Hematopoietic multipotent progenitor cell treated with erythropoietin and hydrocortisone succinate and interleukin-3 and kit ligand, for 15 days (in vitro differentiated cells): ENCODE results near the gene SLC29A3.
"Not testable (repeated sequence)": the region's sequence is repeated elsewhere in the genome, so short reads cannot be mapped to it uniquely, and the experiment has no call there.

Experiments used
- DNase-seq: peaks from one replicate; pipeline ENCODE4 v3.0.0-alpha.2; 2015; ENCODE audit warnings: low spot score

The SLC29A3 gene

DNA sequence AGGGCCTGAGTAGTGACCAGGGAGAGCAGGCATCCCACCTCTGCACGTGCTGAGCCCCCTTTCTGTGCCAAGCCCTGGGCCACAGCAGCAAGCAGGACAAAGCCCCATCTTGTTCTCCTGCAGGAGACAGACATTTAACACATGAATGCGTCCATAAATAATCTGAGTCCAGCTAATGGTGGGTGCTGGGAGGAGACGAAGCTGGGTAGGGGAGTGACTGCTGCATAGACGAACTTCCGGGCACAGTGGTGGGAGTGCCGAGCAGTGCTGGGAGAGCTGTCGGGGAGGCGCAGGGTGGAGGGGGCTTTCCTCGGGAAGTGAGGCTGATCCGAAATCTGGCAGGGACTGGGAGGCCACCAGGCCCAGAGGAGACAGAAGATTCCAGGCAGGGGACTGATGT, 35.2 kb upstream of the SLC29A3 start:
- no peak for DNase-seq

DNA sequence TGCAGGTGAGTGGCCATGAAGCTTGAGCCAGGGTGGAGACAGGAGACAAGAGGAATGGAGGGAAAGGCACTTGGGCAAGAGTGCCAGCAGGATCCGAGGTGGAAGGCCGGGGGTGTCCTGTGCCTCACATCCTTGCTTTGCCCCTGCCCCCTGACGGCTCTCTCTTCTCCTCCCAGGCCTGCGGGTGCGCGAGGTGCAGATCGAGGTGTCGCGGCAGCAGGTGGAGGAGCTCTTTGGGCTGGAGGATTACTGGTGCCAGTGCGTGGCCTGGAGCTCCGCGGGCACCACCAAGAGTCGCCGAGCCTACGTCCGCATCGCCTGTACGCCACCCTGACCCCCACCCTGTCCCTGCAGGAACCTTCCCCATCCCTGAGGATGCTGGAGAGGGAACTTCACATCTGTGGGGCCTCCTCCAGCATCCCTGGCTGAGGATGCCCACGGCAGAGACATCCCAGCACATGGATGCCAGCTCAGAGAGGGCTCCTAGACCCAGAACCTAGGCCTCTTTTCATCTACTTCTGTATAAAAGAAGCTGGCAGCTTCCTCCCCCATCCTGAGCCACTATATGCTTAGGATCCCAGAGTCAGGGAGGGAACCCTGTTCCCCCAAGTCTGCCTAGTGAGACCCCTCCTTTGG, 34.4 kb upstream of the SLC29A3 start:
- DNase-seq, result no peak

DNA sequence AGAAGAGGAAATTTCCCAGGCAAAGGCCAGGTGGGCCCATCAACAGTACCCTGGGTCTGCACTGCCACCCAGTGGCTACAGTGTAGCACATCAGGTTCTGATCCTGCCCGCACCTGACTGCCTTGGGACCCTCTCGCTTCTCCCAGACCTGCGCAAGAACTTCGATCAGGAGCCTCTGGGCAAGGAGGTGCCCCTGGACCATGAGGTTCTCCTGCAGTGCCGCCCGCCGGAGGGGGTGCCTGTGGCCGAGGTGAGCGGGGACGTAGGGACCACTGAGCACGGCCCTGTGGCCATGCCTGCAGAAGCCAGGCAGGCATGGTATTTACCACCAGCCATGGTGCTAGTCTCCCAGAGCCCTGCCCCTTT, 33.9 kb upstream of the SLC29A3 start:
- no peak for DNase-seq

DNA sequence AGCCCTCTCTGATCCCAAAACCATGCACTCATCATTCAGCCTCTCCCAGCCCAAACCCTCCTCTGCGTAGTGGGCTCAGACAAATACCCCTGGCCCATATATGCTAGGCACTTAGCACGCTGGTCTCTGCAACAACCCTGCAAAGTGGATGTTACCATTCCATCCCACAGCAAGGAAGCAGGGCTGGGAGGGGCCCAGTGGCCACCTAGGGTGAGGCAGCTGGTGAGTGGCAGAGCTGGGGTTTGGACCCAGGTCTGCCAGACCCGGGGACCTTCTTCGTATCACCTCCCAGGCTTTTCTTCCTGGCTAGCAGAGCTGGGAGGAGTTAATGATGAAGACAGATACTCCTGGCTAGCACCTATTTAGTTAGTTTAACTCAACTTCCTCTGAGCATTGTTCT, 33.1 kb upstream of the SLC29A3 start:
- DNase-seq, result no peak

DNA sequence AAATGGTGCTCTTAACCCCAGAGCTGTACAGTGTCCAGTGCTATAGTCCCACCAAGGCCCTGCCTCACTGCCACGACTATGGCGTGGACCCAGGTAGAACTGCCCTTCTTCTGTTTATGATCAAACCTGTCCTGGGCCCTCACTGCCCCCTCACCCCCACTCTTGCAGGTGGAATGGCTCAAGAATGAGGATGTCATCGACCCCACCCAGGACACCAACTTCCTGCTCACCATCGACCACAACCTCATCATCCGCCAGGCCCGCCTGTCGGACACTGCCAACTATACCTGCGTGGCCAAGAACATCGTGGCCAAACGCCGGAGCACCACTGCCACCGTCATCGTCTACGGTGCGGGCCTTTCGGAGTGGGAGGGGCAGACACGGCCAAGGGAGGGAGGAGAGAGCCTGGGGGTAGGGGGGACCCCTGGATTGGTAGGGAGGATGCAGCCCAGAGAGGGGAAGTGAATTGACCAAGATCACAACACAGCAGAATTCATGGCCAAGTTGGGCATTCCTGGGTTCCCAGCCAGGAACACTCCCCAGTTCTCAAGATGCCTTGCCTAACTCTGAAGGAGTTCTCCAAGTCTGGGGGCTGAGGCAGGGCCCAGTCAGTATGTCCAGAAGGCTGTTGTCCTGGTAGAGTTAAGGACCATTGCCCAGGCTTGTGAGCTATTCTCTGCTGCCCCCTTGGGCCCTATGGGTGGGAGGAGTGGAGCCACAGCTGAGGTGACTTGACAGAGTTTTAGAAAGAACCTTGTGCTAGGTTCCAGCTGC, 32.4 kb upstream of the SLC29A3 start:
- DNase-seq, result no peak

DNA sequence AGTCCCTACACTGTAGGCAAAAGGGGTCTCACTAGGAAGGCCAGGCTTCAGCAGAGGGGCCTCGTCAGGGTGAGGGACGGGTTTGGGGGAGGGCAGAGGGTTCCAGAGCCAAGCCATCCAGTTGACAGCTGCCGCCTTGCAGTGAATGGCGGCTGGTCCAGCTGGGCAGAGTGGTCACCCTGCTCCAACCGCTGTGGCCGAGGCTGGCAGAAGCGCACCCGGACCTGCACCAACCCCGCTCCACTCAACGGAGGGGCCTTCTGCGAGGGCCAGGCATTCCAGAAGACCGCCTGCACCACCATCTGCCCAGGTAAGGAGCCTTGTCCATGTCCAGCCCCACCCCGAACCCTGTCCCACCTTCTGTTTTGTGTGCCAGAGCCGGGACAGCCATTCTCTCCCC, 31.6 kb upstream of the SLC29A3 start:
- no peak for DNase-seq

DNA sequence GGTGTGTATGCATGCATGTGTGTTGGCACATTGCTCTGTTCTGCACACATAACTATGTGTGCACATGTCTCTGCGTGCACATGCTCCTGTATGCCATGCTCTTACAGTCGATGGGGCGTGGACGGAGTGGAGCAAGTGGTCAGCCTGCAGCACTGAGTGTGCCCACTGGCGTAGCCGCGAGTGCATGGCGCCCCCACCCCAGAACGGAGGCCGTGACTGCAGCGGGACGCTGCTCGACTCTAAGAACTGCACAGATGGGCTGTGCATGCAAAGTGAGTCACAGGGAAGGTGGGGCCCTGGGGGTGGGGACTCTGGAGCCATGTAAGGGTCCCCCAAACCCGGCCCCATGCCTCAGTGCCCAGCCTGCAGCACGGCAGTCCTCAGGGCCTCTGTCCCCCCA, 30.6 kb upstream of the SLC29A3 start:
- no peak for DNase-seq

DNA sequence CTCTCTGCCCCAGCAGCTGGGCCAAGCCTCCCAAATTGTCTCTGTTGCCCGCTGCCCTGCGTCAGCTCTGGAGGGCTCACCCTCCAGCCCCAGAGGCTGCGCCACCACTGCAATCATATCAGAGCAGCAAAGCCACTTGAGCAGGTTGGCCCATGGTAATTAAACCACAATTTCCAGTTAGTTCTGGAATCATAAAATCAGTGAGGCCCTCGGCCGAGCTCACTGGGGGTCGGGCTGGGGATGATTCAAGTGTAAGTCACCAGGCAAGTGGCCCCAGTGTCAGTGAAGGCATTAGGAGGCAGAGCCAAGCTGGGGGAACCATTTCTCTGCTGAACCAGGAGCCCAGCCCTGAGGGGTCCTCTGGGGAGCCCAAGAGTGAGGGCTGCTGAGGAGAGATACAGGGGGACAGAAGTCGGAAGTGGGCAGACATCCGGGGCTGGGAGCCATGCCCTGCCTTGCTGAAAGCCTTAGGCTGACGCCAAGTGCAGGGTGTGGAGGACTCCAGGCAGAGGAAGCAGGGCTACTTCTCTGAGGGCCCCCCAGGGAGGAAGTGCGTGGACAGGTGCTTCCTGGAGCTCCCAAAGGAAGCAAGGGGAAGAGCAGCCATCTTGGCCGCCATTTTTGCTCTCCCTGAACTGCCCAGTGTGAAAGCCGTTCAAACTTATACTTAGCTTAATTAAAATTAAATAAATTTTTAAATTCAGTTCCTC, 29.5 kb upstream of the SLC29A3 start:
- no peak for DNase-seq

DNA sequence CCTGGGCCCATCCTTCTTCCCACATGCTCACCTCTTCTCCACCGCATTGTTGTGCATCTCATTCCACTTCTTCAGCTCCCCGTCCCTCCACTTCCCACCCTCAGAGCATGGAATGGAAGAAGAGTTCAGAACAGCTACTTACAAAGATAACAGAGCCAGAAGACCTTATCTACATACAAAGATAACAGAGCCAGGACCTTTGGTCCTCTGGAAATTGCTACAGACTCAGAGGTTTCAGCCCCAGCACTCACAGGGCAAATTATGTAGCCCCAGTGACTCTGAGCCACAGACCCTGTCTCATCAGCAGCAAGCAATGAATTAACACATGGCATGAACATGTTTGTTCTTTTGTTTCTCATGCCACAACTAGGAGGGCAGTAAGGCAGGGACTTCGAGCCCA, 28.7 kb upstream of the SLC29A3 start:
- DNase-seq, result no peak

DNA sequence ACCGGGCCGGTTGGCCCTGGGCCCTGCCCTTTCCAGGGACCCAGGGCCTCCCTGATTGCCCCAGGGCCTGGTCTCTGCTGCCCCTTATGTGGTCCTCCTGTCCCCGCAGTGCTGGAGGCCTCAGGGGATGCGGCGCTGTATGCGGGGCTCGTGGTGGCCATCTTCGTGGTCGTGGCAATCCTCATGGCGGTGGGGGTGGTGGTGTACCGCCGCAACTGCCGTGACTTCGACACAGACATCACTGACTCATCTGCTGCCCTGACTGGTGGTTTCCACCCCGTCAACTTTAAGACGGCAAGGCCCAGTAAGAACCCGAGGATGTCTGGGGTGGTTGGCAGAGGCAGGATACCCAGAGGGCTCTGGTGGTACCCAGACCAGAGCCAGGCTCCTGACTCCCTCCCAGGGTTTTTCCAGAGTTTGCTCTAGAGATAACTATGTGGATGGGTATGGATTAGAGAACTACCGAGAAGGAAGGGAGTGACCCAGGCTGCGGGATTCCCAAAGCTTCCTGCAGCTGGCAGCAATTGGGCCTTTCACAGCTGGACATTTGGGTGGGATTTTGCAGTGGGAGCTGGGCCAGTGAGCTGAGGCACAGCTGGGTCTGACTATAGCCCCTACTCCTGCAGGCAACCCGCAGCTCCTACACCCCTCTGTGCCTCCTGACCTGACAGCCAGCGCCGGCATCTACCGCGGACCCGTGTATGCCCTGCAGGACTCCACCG, 28.1 kb upstream of the SLC29A3 start:
- no peak for DNase-seq

DNA sequence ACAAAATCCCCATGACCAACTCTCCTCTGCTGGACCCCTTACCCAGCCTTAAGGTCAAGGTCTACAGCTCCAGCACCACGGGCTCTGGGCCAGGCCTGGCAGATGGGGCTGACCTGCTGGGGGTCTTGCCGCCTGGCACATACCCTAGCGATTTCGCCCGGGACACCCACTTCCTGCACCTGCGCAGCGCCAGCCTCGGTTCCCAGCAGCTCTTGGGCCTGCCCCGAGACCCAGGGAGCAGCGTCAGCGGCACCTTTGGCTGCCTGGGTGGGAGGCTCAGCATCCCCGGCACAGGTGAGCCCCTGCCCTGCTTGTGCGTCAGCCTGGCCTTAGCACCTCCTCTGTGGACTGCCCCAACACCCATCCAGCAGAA, 27.5 kb upstream of the SLC29A3 start:
- no peak for DNase-seq

DNA sequence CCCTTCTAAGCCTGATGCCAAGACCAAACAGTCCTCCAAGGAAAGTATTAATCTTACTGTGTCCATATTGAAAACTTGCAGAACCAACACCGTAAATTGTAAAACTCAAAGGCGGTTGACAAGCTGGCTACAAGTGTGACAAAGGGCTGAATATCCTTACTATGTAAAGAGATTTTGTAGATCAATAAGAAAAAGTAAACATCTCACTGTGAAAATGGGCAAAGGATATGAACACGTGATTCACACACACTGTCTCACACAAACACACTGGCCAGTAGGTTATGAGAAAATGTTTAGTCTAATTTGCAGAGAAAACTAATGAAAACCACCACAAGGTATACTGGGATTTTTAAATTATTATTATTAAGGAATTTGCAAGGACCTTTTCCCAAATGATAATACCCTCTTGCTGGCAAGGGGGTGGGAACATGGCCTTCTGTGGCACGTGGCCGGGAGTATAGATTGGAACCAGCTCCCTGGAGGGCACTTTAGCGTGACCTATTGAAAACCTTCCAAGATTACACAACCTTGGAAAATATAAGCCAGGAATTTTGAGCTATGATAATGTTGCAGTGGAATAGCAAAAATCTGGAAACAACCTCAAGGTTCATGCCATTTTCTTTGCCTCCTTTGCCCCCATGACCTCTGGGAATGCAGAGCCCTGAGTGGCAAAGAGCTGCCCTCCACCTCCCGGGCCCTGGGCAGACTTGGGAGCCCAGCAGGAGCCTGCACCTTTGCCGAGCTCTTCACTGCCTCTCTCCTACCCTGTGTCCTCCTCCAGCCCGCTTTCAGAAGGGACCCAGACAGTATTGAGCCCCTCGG, 26.2 kb upstream of the SLC29A3 start:
- DNase-seq, result no peak

DNA sequence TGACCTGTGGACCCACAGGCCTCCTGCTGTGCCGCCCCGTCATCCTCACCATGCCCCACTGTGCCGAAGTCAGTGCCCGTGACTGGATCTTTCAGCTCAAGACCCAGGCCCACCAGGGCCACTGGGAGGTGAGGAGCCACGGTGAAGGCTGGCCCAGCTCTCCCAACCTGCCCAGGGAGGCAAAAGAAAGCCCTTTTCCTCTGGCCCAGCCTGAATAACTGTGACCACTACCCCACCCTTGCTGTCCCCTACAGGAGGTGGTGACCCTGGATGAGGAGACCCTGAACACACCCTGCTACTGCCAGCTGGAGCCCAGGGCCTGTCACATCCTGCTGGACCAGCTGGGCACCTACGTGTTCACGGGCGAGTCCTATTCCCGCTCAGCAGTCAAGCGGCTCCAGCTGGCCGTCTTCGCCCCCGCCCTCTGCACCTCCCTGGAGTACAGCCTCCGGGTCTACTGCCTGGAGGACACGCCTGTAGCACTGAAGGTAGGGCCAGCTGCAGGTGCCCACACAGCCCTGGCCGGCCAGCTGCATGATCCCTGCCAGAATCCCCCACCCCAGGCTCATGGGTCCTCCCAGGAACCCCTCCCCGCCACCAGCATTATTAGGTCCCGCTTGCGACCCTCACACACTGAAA, 25.5 kb upstream of the SLC29A3 start:
- DNase-seq, result no peak

DNA sequence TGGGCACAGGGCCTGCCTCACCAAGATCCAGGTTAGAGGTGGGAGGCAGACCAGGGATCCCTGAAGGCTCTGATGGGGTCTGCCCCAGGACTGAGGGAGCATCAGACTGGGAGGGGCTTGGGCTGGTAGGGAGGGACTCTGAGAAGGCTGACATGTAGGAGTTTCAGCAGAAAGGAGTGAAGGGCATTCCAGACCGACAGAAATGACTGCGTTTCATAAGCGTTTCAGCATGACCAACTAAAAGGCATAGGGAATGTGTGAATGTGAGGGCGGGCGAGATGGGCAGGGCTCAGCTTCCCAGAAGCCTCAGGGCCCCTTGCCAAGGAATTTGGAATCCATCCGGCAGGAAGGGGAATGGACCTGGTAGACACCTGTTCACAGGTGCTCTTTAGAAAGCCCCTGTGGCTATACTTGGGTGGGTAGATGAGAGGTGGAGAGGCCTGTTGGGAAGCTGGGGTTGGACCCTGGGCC, 24.9 kb upstream of the SLC29A3 start:
- no peak for DNase-seq

DNA sequence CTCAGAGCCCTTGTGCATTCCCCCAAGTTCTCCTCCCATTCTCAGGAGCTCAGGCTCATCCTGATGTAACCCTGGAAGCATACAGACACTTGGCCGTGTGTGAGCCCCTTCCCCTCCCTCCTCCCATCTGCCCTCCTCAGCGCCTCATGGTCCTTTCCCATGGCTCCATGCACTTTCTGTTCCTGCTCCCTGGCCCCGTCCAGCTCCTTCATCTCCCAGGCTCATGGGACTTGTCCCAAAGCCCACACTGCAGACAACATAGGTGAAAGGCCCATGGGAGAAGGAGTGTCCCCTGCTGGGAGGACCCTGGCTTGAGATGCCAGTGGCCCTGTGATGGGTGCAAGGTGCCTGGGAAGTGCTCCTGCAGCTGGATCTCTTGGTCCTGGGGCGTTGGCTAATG, 24.2 kb upstream of the SLC29A3 start:
- no peak for DNase-seq

DNA sequence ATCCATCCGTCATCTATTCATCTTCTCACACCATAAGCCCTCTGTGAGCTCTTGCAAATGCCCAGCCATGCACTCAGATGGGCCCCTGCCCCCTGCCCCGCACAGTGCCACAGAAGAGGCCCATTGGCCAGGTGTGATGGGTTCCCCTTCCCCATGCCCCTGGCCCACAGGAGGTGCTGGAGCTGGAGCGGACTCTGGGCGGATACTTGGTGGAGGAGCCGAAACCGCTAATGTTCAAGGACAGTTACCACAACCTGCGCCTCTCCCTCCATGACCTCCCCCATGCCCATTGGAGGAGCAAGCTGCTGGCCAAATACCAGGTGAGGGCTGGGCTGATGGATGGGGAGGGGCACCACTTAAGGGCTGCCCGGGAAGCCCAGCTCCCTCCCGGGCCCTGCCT, 23.4 kb upstream of the SLC29A3 start:
- no peak for DNase-seq

DNA sequence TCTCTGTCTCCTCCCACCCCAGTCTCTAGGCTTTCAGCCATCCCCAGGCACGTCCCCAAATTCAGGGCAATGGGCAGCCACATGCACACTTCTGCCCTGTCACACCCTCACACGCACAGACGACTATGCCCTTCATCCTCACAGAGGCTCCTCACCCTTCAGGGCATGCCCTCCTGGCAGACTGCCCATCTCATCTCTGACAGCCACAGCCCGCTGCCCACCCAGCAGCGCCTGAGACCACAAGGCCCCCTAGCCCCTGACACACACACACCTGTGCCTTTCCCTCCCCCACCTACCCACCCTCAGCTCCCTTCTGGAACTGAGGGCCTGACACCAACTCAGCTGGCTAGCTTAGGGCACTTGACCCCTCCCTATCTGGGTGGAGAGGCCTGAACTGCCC, 23.0 kb upstream of the SLC29A3 start:
- DNase-seq, result no peak

DNA sequence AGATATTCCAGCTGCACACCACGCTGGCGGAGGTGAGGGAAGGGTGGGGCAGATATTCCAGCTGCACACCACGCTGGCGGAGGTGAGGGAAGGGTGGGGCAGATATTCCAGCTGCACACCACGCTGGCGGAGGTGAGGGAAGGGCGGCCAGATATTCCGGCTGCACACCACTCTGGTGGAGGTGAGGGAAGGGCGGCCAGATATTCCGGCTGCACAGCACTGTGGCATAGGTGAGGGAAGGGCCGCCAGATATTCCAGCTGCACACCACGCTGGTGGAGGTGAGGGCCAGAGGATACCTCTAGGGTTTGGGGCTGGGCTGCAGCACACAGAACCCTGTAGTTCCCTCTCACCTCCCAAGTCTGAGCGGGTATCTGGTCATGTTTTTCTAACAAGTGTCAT, 22.2 kb upstream of the SLC29A3 start:
- not testable (repeated sequence) for DNase-seq

DNA sequence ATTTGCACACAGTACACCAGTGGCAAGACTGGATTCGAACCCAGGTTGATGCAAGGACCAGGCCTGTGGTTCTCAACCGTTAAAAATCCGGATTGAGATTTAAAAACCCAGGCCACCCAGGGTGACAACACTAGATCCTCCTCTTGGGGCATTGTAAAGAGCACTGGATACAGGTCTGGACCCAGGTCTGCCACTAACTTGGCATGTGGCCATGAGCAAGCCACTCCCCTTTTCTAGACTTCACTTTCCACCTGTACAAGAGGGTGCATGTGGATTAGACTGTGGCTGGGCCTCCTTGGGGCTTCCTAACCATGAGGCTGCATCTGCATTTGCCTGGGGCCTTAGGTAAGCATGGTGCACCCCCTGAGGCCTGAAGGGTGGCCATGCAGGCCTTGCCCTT, 21.7 kb upstream of the SLC29A3 start:
- DNase-seq, result no peak

DNA sequence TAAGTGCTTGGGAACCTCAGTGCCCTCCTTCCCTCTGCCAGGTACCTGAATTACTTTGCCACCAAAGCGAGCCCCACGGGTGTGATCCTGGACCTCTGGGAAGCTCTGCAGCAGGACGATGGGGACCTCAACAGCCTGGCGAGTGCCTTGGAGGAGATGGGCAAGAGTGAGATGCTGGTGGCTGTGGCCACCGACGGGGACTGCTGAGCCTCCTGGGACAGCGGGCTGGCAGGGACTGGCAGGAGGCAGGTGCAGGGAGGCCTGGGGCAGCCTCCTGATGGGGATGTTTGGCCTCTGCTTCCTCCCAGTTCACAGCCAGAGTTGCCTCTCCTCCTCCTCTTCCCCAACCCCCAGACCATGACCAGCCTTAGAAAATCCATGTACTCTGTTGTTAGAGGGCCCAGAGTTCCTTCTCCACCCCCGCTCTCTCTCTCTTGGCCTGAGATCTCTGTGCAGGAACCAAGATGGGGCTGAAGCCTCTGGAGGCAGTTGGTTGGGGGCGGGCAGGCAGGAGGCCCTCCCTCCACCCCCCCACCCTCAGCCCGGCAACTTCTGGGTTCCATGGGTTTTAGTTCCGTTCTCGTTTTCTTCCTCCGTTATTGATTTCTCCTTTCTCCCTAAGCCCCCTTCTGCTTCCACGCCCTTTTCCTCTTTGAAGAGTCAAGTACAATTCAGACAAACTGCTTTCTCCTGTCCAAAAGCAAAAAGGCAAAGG, 19.8 kb upstream of the SLC29A3 start:
- DNase-seq, result no peak
